Body of pancreas (tissue), 4 donors: ENCODE data around the gene ALDH9A1.

Source experiments
- CTCF ChIP-seq, 7 experiments: fragments of 450-650 bp in 4 of 7; fragments of 200-600 bp in 3 of 7; sonication (generic) in 3 of 7; IDR thresholded peaks; one replicate each; pipeline ENCODE4 v1.5.1; 2016 to 2019; ENCODE audit warnings: antibody characterized with exemption in 7 of 7
- POLR2A ChIP-seq, 3 donors: fragments of 450-650 bp; IDR thresholded peaks; one replicate each; pipeline ENCODE4 v1.6.1; 2016; ENCODE audit warnings: antibody characterized with exemption in 3 of 3, mild to moderate bottlenecking in 2 of 3

- TF ChIP-seq CTCF (IDR thresholded peaks at IDR 0.05) (no peak), POLR2A (IDR thresholded peaks at IDR 0.05) (no peak)
Observed at GRCh38 chr1:165742194-165742593, 43.8 kb upstream of the ALDH9A1 start.
